Parathyroid adenoma (tissue), 2 donors: Measurements from ENCODE around the gene EFNA5.

Experiments used
- H2AFZ ChIP-seq: fragments of 300-600 bp; sonication (generic); one replicate; pipeline ENCODE4 v1.7.0; 2017; ENCODE audit warnings: antibody characterized with exemption, mild to moderate bottlenecking
- H3K27ac ChIP-seq: fragments of 300-600 bp; sonication (generic); one replicate; pipeline ENCODE4 v1.7.0; 2017
- H3K27me3 ChIP-seq: fragments of 300-600 bp; sonication (generic); one replicate; pipeline ENCODE4 v1.7.0; 2017; ENCODE audit warnings: low read length; ENCODE audit not compliant: control insufficient read depth, insufficient read depth
- H3K36me3 ChIP-seq: fragments of 300-600 bp; sonication (generic); one replicate; pipeline ENCODE4 v1.7.0; 2017; ENCODE audit warnings: low read length; ENCODE audit not compliant: control insufficient read depth, insufficient read depth
- H3K4me1 ChIP-seq: fragments of 300-600 bp; sonication (generic); one replicate; pipeline ENCODE4 v1.7.0; 2017; ENCODE audit warnings: control low read depth
- H3K4me2 ChIP-seq: fragments of 300-600 bp; sonication (generic); one replicate; pipeline ENCODE4 v1.7.0; 2017; ENCODE audit warnings: low read length
- H3K4me3 ChIP-seq: fragments of 300-600 bp; sonication (generic); one replicate; pipeline ENCODE4 v1.7.0; 2017; ENCODE audit warnings: low read depth, low read length
- H3K79me2 ChIP-seq: fragments of 300-600 bp; sonication (generic); one replicate; pipeline ENCODE4 v1.7.0; 2017; ENCODE audit warnings: control low read depth
- H3K9ac ChIP-seq: fragments of 300-600 bp; sonication (generic); one replicate; pipeline ENCODE4 v1.7.0; 2017; ENCODE audit warnings: mild to moderate bottlenecking
- H3K9me3 ChIP-seq: fragments of 300-600 bp; sonication (generic); one replicate; pipeline ENCODE4 v1.7.0; 2017; ENCODE audit warnings: low read length; ENCODE audit not compliant: control insufficient read depth
- CTCF ChIP-seq: fragments of 300-600 bp; sonication (generic); IDR thresholded peaks from one replicate; pipeline ENCODE4 v1.7.0; 2017; ENCODE audit warnings: antibody characterized with exemption, mild to moderate bottlenecking
- donor health status: primary hyperparathyroidism.

EFNA5 gene

DNA sequence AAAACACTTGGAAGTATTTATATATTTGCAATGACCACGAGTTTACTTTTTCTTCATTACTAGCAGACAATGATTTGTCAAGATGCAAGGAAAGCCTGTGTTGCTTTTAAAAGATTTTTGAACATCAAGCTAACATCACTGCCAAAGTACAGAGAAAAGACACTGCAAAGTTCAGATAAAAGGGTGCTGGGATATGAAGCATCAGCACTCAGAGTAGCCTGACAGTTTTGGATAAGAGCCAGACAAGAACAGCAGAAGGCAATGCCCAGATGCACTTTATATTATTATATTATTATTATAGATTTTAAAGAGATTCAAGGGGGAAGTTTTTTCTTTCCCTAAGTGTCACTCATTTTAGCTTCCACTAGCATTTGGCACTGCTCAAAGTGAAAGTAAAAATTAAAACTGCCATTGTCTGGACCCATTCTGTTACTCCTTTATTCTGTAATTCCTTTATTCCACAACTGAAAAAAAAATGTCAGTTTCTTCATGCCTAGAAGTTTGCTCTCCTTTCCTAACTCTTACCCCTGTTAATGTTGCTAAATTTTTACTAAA lies 240.6 kb downstream of the EFNA5 start:
- Histone ChIP-seq H3K9ac (no peak overlapping the region), H3K4me3 (no peak overlapping the region), H3K9me3 (no peaks in the 10 kb centered on the region), H3K4me1 (no peaks in the 10 kb centered on the region), H3K36me3 (no peaks in the 10 kb centered on the region), H3K4me2 (no peak overlapping the region), H3K79me2 (no peaks in the 10 kb centered on the region), H3K27ac (no peak overlapping the region), H2AFZ (no peak overlapping the region), H3K27me3 (no peaks in the 10 kb centered on the region)
- TF ChIP-seq CTCF = no peak

DNA sequence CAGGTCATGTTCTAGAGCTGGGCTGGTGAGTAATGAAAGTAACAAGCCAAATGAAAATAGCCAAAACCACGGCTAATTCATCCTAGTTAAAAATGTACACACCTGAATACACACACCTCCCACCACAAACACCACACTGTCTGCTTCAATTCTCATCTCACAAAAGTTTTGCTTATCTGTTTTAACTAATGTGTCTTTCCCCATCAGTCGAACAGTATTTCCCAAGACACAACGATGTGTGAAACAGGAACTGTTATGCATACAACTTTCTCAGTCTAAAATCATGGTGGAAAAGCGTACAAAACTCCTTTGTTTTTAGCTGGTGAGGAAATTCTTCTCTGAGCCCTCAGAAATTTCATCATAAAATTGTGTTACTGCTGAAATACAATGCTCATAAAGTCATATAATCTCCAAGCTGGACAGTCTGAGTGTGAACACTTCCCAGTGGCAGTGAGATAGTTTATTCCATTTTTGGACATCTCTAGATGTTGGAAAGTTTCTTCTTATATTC lies 242.4 kb downstream of the EFNA5 start:
- TF ChIP-seq CTCF = no peak
- no peaks in the 10 kb centered on the region for H3K27me3 ChIP-seq
- no peaks in the 10 kb centered on the region for H3K9me3 ChIP-seq
- H2AFZ ChIP-seq = no peak overlapping the region
- no peak overlapping the region for H3K9ac ChIP-seq
- no peaks in the 10 kb centered on the region for H3K79me2 ChIP-seq
- no peak overlapping the region for H3K4me2 ChIP-seq
- no peak overlapping the region for H3K27ac ChIP-seq
- H3K4me1 ChIP-seq = no peaks in the 10 kb centered on the region
- no peak overlapping the region for H3K4me3 ChIP-seq
- no peaks in the 10 kb centered on the region for H3K36me3 ChIP-seq

DNA sequence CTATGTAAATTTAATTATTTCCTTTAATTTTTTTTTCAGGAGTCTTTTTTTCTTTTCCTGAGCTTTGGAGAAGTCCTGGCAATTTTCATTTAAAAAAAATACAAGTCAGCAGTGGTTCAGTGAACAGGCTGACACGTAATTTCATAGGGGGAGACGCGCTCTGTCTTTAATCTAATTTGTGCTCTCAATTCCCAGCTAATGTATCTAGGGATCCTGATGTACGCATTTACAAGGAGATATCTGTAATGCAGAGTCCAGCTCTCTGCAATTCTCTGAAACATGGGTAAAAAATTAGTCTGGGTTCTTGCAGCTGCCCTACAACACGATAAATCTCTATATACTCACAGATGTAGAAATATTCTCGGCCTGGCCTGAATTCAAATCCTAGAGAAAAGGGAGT lies 243.9 kb downstream of the EFNA5 start:
- Histone ChIP-seq H3K27me3 (no peaks in the 10 kb centered on the region), H3K4me1 (no peaks in the 10 kb centered on the region), H3K27ac (no peak overlapping the region), H3K4me2 (no peak overlapping the region), H3K9me3 (no peaks in the 10 kb centered on the region), H3K36me3 (no peaks in the 10 kb centered on the region), H3K79me2 (no peaks in the 10 kb centered on the region), H2AFZ (no peak overlapping the region), H3K4me3 (no peak overlapping the region), H3K9ac (no peak overlapping the region)
- no peak for TF ChIP-seq CTCF

DNA sequence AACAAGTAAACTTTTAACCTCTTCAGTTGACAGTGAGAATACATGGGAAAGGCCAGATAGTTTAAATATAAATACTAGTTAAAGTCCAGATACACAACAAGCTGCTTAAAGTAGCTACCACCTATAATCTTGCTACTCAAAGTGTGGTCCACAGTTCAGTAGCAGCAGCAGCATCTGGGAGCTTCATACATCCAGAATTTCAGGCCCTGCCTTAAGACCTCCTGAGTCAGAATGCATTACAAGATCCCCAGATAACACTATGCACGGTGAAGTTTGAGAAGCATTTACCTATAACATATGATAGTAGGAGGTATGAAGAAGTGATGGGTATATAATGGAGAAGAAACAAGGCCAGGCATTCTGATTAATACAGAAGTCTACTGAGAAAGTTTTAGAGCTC lies 244.5 kb downstream of the EFNA5 start:
- H3K4me2 ChIP-seq = no peak overlapping the region
- H2AFZ ChIP-seq = no peak overlapping the region
- no peaks in the 10 kb centered on the region for H3K79me2 ChIP-seq
- TF ChIP-seq CTCF = no peak
- H3K36me3 ChIP-seq = no peaks in the 10 kb centered on the region
- H3K9me3 ChIP-seq = no peaks in the 10 kb centered on the region
- H3K4me3 ChIP-seq = no peak overlapping the region
- no peak overlapping the region for H3K27ac ChIP-seq
- H3K9ac ChIP-seq = no peak overlapping the region
- no peaks in the 10 kb centered on the region for H3K4me1 ChIP-seq
- no peaks in the 10 kb centered on the region for H3K27me3 ChIP-seq

DNA sequence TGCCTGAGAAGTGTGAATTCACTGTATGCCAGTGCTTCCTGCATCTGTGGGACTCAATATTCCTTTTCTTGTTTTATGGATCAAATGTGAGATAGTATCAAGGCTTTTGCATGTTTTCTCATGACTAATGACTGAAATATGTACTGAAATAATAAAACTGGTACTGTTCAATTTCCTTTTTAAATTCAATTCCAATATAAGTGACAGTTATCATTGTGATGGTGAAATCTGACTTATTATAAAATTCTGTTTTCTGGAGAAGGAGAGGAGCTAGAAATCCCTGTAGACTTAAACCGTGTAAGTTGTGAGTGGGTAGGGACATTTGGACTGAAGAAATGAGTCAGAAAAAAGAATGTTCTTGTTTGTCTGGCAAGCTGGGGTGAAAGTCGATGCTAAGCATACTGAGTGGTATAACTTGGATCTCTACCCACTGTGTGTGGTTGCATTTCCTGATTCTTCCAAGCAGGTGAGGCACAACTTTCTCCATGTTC lies 245.2 kb downstream of the EFNA5 start:
- Histone ChIP-seq H3K9me3 (no peaks in the 10 kb centered on the region), H3K4me3 (no peak overlapping the region), H3K27ac (no peak overlapping the region), H3K27me3 (no peaks in the 10 kb centered on the region), H3K36me3 (no peaks in the 10 kb centered on the region), H3K9ac (no peak overlapping the region), H3K4me1 (no peaks in the 10 kb centered on the region), H3K79me2 (no peaks in the 10 kb centered on the region), H2AFZ (no peak overlapping the region), H3K4me2 (no peak overlapping the region)
- no peak for TF ChIP-seq CTCF
